ENCODE results near the gene C19orf67. TPM values are rescaled to one million over a fixed set of nuclear protein-coding genes. Genes with fewer than 3 reads are reported as not detected.

The C19orf67 gene
- total RNA-seq = not detected in 2 replicates

GRCh38 chr19:14085309-14085995 lies at the start of gene C19orf67:
C19orf67 (minus strand) TSS chr19:14085783; CDS start chr19:14085627, 156 bp downstream.

GRCh38 chr19:14117668-14118164 lies 32.1 kb upstream of the C19orf67 start, which contains the start of gene PRKACA:
PRKACA (minus strand) TSS chr19:14117762; CDS start chr19:14117547, 215 bp downstream.

GRCh38 chr19:14090509-14091080 lies 5.0 kb upstream of the C19orf67 start, which contains the start of gene SAMD1:
SAMD1 (minus strand) TSS chr19:14090751.

GRCh38 chr19:14072535-14073260 lies 12.9 kb downstream of the C19orf67 start, which contains the start of gene MISP3:
MISP3 (plus strand) TSS chr19:14072786; CDS start chr19:14073310, 524 bp downstream.

GRCh38 chr19:14061751-14062557 lies 23.6 kb downstream of the C19orf67 start, which contains the start of gene PALM3:
PALM3 (minus strand) TSS chr19:14062076; CDS start chr19:14061980, 96 bp downstream.

GRCh38 chr19:14031719-14032480 lies 53.7 kb downstream of the C19orf67 start, which contains the start of gene IL27RA:
IL27RA (plus strand) TSS chr19:14031762; CDS start chr19:14031873, 111 bp downstream.

Other genes with a start within 250 kb of the C19orf67 start
- gene NANOS3, start 208.6 kb downstream of the C19orf67 start, total RNA-seq = 0.33 TPM in 1 of 2 replicates, not detected in the other
- 0.65 and 0.99 TPM in 2 replicates for gene BRME1, start 179.7 kb downstream of the C19orf67 start, total RNA-seq
- gene CC2D1A, start 179.6 kb downstream of the C19orf67 start, total RNA-seq = 12.2 and 15.5 TPM in 2 replicates
- 3.2 and 5.9 TPM in 2 replicates for gene PODNL1, start 147.4 kb downstream of the C19orf67 start, total RNA-seq
- 7.0 and 10.0 TPM in 2 replicates for gene DCAF15, start 133.3 kb downstream of the C19orf67 start, total RNA-seq
- 6.6 and 8.0 TPM in 2 replicates for gene RFX1, start 79.5 kb downstream of the C19orf67 start, total RNA-seq
- gene RLN3, start 57.6 kb downstream of the C19orf67 start, total RNA-seq = not detected in 2 replicates
- gene IL27RA, start 54.0 kb downstream of the C19orf67 start, total RNA-seq = 1.7 and 6.8 TPM in 2 replicates
- gene PALM3, start 23.7 kb downstream of the C19orf67 start, total RNA-seq = 0.07 and 0.46 TPM in 2 replicates
- 0.89 and 1.6 TPM in 2 replicates for gene MISP3, start 13.0 kb downstream of the C19orf67 start, total RNA-seq
- gene SAMD1, start 5.0 kb upstream of the C19orf67 start, total RNA-seq = 22.2 and 38.2 TPM in 2 replicates
- 85.1 and 89.7 TPM in 2 replicates for gene PRKACA, start 32.0 kb upstream of the C19orf67 start, total RNA-seq
- gene ASF1B, start 50.8 kb upstream of the C19orf67 start, total RNA-seq = 2.0 and 2.8 TPM in 2 replicates
- 5.9 TPM in 2 replicates for gene ADGRL1, start 120.4 kb upstream of the C19orf67 start, total RNA-seq